ENCODE results near the gene TM9SF2.
A peak's percentile ranks its signal among the peaks of the same experiment; 100 is the strongest.
"Not testable (repeated sequence)": the region's sequence is repeated elsewhere in the genome, so short reads cannot be mapped to it uniquely, and the experiment has no call there.

The TM9SF2 gene

GRCh38 chr13:99491750-99492149 lies 9.5 kb upstream of the TM9SF2 start:
- not testable (repeated sequence) for FAIRE-seq; DNase-seq (ENCODE audit: insufficient read length, low spot score)

GRCh38 chr13:99495466-99496183 lies 5.6 kb upstream of the TM9SF2 start:
- no peak for FAIRE-seq
- no peak for DNase-seq (ENCODE audit: insufficient read length, low spot score)

GRCh38 chr13:99496184-99497142 lies 4.8 kb upstream of the TM9SF2 start:
- DNase-seq (ENCODE audit: insufficient read length, low spot score) (no peak), FAIRE-seq (no peak)

- peak; percentile 94 for DNase-seq (ENCODE audit: insufficient read length, low spot score)
- FAIRE-seq = peak; percentile 16
These were observed 2.8 kb upstream of the TM9SF2 start for GRCh38 chr13:99498171-99499161.

- FAIRE-seq (no peak), DNase-seq (ENCODE audit: insufficient read length, low spot score) (no peak)
These were observed 461 bp upstream of the TM9SF2 start for GRCh38 chr13:99500839-99501183.

- FAIRE-seq (no peak), DNase-seq (ENCODE audit: insufficient read length, low spot score) (no peak)
These were observed 603 bp downstream of the TM9SF2 start for GRCh38 chr13:99501848-99502301.

GRCh38 chr13:99505814-99506269 lies 4.6 kb downstream of the TM9SF2 start:
- FAIRE-seq (no peak), DNase-seq (ENCODE audit: insufficient read length, low spot score) (no peak)

GRCh38 chr13:99506634-99507033 lies 5.4 kb downstream of the TM9SF2 start:
- no peak for DNase-seq (ENCODE audit: insufficient read length, low spot score)
- FAIRE-seq = no peak

GRCh38 chr13:99507054-99507453 lies 5.8 kb downstream of the TM9SF2 start:
- no peak for FAIRE-seq
- no peak for DNase-seq (ENCODE audit: insufficient read length, low spot score)

- FAIRE-seq = no peak
- no peak for DNase-seq (ENCODE audit: insufficient read length, low spot score)
These were observed 6.3 kb downstream of the TM9SF2 start for GRCh38 chr13:99507551-99507950.

GRCh38 chr13:99507986-99508385 lies 6.7 kb downstream of the TM9SF2 start:
- DNase-seq (ENCODE audit: insufficient read length, low spot score) = no peak
- no peak for FAIRE-seq

GRCh38 chr13:99509479-99509878 lies 8.2 kb downstream of the TM9SF2 start:
- no peak for DNase-seq (ENCODE audit: insufficient read length, low spot score)
- no peak for FAIRE-seq

GRCh38 chr13:99514801-99515200 lies 13.5 kb downstream of the TM9SF2 start:
- no peak for DNase-seq (ENCODE audit: insufficient read length, low spot score)
- FAIRE-seq = no peak

- DNase-seq (ENCODE audit: insufficient read length, low spot score) (no peak), FAIRE-seq (no peak)
These were observed 15.1 kb downstream of the TM9SF2 start for GRCh38 chr13:99516153-99516929.

- FAIRE-seq (no peak), DNase-seq (ENCODE audit: insufficient read length, low spot score) (no peak)
These were observed 16.3 kb downstream of the TM9SF2 start for GRCh38 chr13:99517577-99517976.

GRCh38 chr13:99517984-99518383 lies 16.7 kb downstream of the TM9SF2 start:
- no peak for DNase-seq (ENCODE audit: insufficient read length, low spot score)
- no peak for FAIRE-seq

GRCh38 chr13:99522298-99522697 lies 21.0 kb downstream of the TM9SF2 start:
- FAIRE-seq (no peak), DNase-seq (ENCODE audit: insufficient read length, low spot score) (no peak)

- FAIRE-seq (no peak), DNase-seq (ENCODE audit: insufficient read length, low spot score) (no peak)
These were observed 22.6 kb downstream of the TM9SF2 start for GRCh38 chr13:99523838-99524237.

- no peak for FAIRE-seq
- no peak for DNase-seq (ENCODE audit: insufficient read length, low spot score)
These were observed 24.7 kb downstream of the TM9SF2 start for GRCh38 chr13:99525967-99526366.

- DNase-seq (ENCODE audit: insufficient read length, low spot score) (no peak), FAIRE-seq (no peak)
These were observed 25.3 kb downstream of the TM9SF2 start for GRCh38 chr13:99526549-99526948.
